ENCODE measurements around the gene CAPN2.

- TF ChIP-seq CTCF (conservative IDR thresholded peaks at IDR 0.05) (no peak), EZH2 (IDR thresholded peaks at IDR 0.05; ENCODE audit: low read depth) (no peak)
These were observed 18.9 kb downstream of the CAPN2 start for GRCh38 chr1:223731133-223731770.
